DMS79 treated with DMSO at 0.1 percent for 48 hours (cell line): ENCODE data around the gene EPN1.

Experiments
- DNase-seq: peaks from one replicate; lab custom pipeline; 2025; lab: John Stamatoyannopoulos, UW

Gene EPN1

DNA sequence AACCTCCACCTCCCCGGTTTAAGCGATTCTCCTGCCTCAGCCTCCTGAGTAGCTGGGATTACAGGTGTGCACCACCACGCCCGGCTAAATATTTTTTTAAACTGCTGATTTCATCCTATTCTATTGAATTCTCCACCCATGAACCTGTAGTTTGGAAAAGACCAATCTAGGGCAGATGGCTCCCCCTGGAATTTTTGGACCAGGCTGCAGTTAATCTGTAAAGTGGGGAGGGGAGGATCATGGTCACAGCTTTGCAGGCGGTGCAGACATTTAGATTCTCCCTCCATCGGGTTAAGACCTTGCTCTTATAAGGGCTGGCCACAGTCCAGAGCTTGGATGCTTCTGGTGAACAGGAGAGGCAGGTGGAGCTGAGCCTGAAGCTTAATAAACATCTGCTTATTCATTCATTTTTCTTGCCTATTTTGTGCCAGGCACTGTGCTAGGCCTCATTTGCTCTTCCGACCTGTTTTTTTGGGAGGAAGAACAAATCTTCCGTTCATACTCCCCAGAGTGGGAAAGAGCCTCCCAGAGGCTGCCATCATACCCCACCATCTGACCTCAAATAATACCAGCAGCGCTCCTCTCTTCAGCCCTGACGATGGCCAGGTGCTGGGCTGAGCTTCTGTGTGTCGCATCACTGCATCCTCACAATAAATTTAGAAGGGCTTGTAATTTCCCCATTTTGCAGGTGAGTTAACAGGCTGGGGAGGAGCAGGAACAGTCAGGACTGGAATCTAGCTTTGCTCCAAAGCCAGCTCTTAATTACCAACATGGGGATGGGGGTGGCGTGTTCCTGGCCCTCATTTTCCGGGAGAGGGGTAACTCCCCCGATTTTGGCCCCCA, 27.9 kb upstream of the EPN1 start:
- peak; percentile 47 for DNase-seq

GRCh38 chr19:55647732-55648584, 27.1 kb upstream of the EPN1 start, which contains the start of gene CCDC106:
Gene CCDC106 (plus strand): TSS chr19:55648212. CDS start chr19:55649047, 835 bp downstream.
- DNase-seq = peak; percentile 74

DNA sequence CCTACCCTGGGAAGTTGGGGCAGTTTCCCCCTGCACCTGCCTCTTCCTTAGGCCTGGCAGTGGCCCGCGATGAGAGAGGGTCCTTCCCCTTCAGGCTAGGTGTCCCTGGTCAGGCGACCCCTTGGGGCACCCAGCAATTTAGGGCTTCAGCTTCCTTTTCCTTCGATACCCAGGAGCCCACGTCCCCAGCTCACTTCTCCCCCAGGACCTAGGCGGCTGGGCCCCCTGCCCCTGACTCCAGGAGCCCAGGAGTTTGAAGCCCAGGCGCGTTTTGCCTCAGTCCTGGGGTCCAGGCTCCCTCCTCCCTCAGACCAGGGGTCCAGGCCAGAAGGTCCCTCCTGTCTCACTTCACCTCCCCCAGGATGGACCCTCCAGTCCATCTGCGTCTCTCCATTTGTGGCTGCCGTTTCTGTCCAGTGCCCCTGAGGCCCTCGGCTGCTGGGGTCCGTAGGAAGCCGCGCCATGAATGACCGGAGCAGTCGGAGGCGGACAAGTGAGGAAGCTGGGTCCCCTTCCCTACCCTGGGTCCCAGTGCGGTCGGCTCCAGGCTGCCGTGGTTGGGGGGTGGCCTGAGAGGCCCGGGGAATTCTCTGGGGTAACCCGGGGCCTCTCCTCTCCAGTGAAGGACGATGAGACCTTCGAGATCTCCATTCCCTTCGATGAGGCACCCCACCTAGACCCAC, 26.3 kb upstream of the EPN1 start:
- DNase-seq = no peak

DNA sequence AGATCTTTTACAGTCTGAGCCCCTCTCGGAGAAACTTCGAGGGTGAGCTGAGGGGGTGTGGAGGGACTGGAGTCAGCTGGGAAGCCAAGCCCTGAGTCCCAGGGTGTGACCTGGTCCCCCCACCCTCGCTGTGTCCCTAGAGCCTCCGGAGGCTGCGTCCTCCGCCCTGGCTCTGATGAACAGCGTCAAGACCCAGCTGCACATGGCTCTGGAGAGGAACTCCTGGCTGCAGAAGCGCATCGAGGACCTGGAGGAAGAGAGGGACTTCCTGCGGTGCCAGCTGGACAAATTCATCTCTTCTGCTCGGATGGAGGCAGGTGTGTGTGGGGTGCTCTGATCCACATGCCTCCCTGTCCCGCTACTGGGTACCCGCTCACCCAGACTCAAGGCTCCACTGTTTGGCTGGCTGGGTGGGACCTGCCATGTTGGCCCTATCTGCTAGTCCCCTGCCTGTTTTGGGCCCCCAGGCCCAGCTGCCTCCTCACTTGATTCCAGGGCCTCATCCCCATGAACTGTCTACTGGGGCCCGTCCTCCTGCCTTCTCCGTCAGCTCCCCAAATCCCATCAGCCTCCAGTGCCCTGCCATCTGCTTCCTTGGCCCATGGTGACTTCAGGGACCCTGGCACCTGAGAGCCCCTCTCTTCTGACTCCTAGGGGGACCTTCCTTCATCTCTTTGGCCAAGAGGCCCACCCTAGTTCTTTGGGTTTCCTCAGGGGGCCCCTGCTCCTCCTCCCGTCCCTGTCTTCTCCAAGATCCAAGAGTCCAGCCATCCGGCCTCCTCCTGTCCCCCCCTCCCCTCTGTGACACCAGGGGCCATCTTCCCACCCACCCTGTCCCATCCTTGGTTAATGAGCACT, 25.5 kb upstream of the EPN1 start:
- no peak for DNase-seq

- no peak for DNase-seq
These were observed 24.9 kb upstream of the EPN1 start for GRCh38 chr19:55650126-55650557.

DNA sequence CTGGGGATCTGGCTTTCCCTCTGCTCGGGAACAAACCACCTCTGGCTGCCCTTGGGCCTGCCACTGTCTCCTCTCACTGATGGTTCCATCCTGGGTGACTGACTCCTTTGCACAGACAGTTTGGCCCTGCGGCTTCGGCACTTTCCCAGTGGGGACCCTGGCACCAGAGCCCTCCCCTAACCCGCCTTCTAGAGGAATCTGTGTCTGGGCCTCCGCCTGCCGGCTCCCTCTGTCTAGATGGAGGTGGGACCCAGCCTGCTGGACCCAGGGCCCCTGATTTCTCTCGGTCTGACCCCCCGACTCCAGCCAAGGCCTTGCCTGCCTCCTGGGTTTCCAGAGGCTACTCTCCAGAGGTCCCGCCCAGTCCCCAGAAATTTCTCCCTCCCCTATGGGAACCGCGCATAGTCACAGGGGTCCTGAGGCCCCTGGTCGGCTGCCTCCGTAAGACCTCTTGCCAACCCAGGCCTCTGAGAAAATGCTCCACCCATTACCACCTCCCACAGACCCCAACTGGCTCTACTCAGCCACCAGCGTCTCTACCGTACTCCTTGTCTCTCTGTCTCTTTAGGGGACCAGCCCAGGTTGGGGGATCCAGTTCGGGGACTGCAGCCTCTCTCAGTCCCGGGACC, 24.3 kb upstream of the EPN1 start:
- no peak for DNase-seq

- DNase-seq = no peak
These were observed 23.8 kb upstream of the EPN1 start for GRCh38 chr19:55651236-55651635.

- no peak for DNase-seq
These were observed 22.5 kb upstream of the EPN1 start for GRCh38 chr19:55652311-55653128.

GRCh38 chr19:55653651-55654322, 21.2 kb upstream of the EPN1 start:
- peak; percentile 96 for DNase-seq

DNA sequence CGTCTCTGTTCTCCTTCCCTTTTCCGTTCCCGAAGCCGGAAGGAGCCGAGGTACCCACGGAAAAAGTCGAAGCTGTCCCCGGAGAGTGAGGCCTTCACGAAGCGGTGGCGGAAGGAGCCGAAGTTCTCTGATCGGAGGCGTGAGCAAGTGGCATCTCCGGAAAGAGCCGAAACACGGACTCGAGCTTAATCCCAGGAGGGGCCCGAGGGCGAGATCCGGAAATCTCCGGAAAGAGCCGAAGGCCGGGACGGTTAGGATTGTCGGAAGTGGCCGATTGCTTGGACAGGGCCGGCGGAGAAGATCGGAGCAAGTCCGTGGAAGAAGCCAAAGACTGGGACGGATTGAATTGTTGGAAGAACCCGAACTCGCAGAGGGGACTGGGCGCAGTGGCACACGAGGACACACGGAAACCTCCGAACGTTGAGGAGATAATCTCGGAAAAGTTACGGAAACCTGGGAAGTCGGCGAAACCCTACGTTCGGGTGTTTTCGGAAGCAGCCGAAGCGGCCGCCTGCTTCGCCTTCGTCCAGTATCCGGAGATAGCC, 20.6 kb upstream of the EPN1 start:
- DNase-seq = peak; percentile 96

GRCh38 chr19:55654868-55655647, 20.0 kb upstream of the EPN1 start, which contains the start of gene U2AF2:
Gene U2AF2 (plus strand): TSS chr19:55655035. CDS start chr19:55655105, 70 bp downstream.
- peak; percentile 91 for DNase-seq

DNA sequence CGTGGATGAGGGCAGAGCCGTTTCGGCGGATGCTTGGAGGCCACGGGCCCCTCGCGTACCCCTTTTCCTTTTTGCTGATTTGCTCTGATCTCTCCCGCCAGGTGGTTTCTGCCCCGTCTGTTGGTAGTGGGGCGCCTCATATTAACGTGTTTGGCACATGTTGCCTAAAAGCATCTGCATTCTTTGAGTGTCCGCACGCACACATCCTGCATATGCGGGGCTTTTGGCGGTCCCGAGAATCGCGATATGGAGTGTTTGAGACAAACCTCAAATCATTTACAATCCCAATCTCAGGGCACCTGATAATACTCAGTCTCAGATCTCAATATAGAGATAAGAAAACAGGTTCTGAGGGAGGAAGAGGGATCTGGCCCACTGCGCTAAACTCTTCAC, 19.4 kb upstream of the EPN1 start:
- no peak for DNase-seq

DNA sequence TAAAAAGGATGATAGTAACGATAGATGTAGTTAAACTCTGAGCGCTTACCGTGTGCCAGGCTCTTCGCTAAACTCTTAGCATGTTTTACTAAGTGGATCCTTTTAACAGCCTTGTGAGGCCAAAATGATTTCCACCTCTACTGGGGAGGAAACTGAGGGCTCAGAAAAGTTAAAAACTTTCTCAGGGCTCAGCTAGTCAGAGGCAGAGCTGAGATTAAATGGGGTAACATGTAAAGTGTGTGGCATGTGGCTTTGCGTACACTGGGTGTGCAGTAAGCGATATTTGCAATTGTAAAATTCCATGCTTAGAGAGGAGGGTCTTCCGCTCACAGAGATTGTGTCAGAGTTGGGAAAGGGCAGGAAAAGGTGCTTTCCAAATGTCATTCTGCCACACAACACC, 18.5 kb upstream of the EPN1 start:
- no peak for DNase-seq

DNA sequence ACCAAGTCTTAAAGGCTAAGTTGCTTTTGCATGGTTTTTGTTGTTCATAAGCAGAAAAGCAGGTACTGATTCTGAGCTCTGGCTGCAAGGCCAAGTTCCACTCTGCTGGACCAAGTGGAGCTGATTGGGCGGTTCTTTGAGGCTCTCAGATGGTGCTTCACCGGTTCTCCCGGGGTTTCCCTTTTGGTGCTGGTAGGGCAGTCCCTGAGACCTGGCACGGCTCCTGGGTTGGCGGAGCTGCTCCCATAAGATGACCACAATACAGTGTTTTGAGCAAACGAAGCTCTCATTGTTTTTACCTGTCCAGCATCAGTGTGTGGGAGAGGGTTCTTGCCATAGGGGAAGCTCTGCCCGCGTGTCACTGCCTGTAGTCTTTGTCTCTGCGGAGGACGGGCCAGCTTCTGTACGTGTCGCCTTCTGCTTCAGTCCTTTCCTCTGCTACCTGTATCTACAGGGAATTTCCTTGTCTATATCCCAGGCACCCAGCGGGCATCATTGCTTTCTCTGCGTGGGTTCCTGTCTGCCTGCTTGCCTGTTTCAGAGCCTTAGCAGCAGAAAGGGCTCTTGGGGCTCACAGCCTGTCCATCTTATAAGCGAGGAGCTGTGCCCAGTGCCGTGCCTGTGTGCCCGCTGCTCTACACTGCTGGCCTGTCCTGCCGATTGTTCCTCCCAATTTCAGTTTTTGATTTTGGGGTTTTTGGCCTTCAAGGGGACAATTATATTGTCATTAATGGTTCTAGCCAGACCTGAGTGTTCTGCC, 17.9 kb upstream of the EPN1 start:
- DNase-seq = no peak

DNA sequence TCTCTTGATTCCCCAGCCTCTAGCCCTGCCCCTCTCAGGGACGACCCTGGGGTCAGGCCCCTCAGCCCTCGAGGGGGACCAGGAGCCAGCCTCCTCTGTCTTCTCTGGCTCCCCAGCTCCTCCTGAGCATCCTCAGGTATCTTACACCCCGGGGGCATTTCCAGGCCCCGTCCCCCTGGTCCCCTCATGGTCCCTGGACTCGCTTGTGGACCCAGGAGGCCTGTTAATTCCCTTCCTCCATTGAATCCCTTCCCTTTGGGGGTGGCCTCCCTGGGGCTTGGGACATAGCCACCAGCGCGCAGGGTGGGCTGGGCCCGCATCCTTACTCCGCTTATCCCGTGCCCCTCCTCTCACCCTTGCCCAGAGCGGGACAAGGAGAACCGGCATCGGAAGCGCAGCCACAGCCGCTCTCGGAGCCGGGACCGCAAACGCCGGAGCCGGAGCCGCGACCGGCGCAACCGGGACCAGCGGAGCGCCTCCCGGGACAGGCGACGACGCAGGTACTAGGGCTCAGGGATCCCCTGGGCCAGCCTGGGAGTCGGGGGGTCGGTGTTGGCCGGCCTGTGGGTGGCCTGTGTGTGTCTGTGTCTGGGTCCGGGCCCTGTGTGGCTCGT, 16.1 kb upstream of the EPN1 start:
- DNase-seq = no peak

DNA sequence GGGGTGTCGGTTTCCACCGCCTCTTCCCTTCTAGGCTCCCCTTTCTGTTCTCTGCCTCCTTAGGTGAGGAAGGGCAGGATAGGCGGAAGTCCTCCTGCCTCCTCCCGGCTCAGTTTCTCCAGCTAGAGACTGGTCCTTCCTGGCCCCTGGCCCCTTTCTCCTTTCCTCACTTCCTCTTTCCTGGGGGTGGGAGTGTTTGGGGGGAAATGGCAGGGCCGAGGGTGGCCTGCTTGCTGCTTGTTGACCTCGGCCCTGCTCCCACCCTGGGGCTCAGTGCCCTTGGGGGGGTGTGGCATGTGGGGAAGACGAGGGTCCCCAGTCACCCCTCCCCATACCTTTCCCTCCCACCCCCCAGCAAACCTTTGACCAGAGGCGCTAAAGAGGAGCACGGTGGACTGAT, 15.2 kb upstream of the EPN1 start:
- DNase-seq = no peak

DNA sequence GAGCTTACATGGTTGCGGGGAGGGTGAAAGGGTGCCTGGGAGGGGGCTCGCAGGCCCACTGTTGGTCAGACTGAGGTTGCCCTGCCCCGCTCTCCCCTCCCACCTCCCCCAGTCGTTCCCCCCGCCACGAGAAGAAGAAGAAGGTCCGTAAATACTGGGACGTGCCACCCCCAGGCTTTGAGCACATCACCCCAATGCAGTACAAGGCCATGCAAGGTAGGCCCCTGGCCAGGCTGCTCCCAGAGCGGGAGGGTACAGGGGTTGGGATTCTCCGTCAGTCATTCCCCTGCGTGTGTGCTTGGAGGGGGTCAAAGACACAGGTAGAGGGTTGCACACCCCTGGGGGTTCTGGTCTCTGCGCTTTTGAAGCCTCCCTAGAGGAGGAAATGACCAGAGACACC, 14.6 kb upstream of the EPN1 start:
- no peak for DNase-seq
